NCI-H2227 (cell line): Measurements from ENCODE around the gene ASRGL1.

Experiments used
- DNase-seq: peaks from one replicate; lab custom pipeline; 2025; ENCODE audit not compliant: unreplicated experiment; lab: John Stamatoyannopoulos, UW

Gene ASRGL1

GRCh38 chr11:62413060-62413696 is 75.9 kb downstream of the ASRGL1 start:
- DNase-seq: no peak

- no peak for DNase-seq
These were observed 79.3 kb downstream of the ASRGL1 start for GRCh38 chr11:62416596-62416995.

- DNase-seq: no peak
These were observed 80.9 kb downstream of the ASRGL1 start for GRCh38 chr11:62418136-62418535.

- DNase-seq: no peak
These were observed 81.5 kb downstream of the ASRGL1 start, which contains the start of gene SCGB1A1 for GRCh38 chr11:62418733-62419132. SCGB1A1 (plus strand) TSS chr11:62419033; CDS start chr11:62419096, 63 bp downstream.

GRCh38 chr11:62419314-62419929 is 82.2 kb downstream of the ASRGL1 start:
- DNase-seq: no peak

- DNase-seq: no peak
These were observed 82.7 kb downstream of the ASRGL1 start for GRCh38 chr11:62419943-62420342.

- DNase-seq: no peak
These were observed 83.6 kb downstream of the ASRGL1 start for GRCh38 chr11:62420882-62421281.

- no peak for DNase-seq
These were observed 84.7 kb downstream of the ASRGL1 start for GRCh38 chr11:62421996-62422395.

GRCh38 chr11:62423012-62423411 is 85.8 kb downstream of the ASRGL1 start:
- DNase-seq: no peak

GRCh38 chr11:62427630-62428233 is 90.5 kb downstream of the ASRGL1 start:
- peak; percentile 46 for DNase-seq

GRCh38 chr11:62428871-62429560 is 91.8 kb downstream of the ASRGL1 start:
- no peak for DNase-seq

- no peak for DNase-seq
These were observed 93.2 kb downstream of the ASRGL1 start for GRCh38 chr11:62430425-62430824.

GRCh38 chr11:62431171-62431901 is 94.1 kb downstream of the ASRGL1 start:
- DNase-seq: no peak

GRCh38 chr11:62432695-62433094 is 95.4 kb downstream of the ASRGL1 start:
- no peak for DNase-seq

GRCh38 chr11:62433141-62433903 is 96.1 kb downstream of the ASRGL1 start:
- DNase-seq: peak; percentile 37

GRCh38 chr11:62433904-62434276 is 96.6 kb downstream of the ASRGL1 start:
- DNase-seq: no peak

GRCh38 chr11:62435846-62436660 is 98.8 kb downstream of the ASRGL1 start:
- DNase-seq: no peak

GRCh38 chr11:62437616-62438015 is 100.4 kb downstream of the ASRGL1 start:
- no peak for DNase-seq

GRCh38 chr11:62438641-62439040 is 101.4 kb downstream of the ASRGL1 start:
- DNase-seq: no peak
